Cardiac fibroblast (primary cell): ENCODE data around the gene MRPL21.

Experiments
- DNase-seq, 2 donors: peaks; one replicate each; pipeline versions ENCODE4 v3.0.0 to v3.0.0-alpha.2; 2010; ENCODE audit warnings: low read depth in 2 of 2
- H3K4me3 ChIP-seq, 2 donors: replicated peaks in 1 of 2; 1 replicate in 1 of 2; 2 replicates in 1 of 2; pipeline ENCODE4 v1.5.1; 2011; ENCODE audit warnings: low read depth in 2 of 2, low read length in 2 of 2, mild to moderate bottlenecking in 2 of 2, moderate library complexity in 1 of 2
- TF ChIP-seq, protein P1 (sequence below): IDR thresholded peaks from one replicate; pipeline ENCODE4 v1.5.1; 2011; ENCODE audit warnings: low read depth, mild to moderate bottlenecking, low read length, inconsistent platforms

Gene MRPL21

DNA sequence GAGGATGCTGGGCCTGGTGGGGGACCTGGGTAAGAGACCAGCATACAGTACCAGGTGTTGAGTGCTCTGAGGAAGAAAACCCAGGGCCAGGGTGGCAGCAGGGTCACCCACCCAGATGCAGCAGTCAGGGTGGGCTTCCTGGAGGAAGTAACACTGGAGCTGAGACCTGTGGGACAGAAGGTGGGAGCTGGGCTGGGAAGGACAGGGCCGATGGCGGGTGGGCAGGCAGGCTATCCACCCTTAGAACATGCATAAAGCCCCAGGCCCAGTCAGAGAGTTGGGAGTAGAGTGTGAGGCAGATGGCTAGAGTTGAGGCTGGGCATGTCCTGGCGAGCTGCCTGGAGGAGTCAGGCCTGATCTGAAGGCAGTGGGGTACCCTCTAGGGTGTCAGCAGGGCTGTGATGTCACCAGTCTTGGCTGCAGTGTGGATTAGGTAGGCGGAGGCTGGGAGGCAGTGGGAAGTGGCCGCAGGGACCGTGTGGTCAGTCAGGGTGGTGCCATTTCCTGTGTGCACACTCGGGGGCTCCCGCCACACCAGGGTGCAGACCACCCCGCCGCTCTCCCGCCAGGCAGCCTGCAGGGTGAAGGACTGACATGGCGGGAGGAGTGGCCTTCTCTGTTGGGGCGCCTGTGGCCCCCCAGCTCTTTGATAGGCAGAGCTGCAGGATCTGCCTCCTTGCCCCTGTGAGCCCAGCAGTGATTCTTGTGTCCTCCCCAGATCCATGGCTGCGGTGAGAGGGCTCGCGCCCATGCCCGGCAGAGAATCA, 35.4 kb upstream of the MRPL21 start:
- TF ChIP-seq, protein P1, sequence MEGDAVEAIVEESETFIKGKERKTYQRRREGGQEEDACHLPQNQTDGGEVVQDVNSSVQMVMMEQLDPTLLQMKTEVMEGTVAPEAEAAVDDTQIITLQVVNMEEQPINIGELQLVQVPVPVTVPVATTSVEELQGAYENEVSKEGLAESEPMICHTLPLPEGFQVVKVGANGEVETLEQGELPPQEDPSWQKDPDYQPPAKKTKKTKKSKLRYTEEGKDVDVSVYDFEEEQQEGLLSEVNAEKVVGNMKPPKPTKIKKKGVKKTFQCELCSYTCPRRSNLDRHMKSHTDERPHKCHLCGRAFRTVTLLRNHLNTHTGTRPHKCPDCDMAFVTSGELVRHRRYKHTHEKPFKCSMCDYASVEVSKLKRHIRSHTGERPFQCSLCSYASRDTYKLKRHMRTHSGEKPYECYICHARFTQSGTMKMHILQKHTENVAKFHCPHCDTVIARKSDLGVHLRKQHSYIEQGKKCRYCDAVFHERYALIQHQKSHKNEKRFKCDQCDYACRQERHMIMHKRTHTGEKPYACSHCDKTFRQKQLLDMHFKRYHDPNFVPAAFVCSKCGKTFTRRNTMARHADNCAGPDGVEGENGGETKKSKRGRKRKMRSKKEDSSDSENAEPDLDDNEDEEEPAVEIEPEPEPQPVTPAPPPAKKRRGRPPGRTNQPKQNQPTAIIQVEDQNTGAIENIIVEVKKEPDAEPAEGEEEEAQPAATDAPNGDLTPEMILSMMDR, result no peak
- DNase-seq, result no peak
- H3K4me3 ChIP-seq, result no peak overlapping the region

DNA sequence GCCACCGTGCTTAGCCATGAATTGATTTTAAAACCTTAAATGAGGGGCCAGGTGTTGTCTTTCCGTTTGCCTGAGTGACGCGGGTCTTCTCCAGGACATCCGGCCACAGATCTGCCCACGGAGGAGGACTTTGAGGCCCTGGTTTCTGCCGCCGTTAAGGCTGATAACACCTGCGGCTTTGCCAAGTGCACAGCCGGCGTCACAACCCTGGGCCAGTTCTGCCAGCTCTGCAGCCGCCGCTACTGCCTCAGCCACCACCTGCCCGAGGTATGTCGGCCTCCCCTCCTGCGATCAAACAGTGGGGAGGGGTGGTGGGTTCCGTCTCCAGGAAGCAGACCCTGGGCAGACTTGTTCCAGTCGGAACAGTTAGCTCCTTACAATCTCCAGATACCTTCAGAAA, 34.5 kb upstream of the MRPL21 start:
- no peak overlapping the region for H3K4me3 ChIP-seq
- TF ChIP-seq, protein P1, result no peak
- DNase-seq, result no peak

DNA sequence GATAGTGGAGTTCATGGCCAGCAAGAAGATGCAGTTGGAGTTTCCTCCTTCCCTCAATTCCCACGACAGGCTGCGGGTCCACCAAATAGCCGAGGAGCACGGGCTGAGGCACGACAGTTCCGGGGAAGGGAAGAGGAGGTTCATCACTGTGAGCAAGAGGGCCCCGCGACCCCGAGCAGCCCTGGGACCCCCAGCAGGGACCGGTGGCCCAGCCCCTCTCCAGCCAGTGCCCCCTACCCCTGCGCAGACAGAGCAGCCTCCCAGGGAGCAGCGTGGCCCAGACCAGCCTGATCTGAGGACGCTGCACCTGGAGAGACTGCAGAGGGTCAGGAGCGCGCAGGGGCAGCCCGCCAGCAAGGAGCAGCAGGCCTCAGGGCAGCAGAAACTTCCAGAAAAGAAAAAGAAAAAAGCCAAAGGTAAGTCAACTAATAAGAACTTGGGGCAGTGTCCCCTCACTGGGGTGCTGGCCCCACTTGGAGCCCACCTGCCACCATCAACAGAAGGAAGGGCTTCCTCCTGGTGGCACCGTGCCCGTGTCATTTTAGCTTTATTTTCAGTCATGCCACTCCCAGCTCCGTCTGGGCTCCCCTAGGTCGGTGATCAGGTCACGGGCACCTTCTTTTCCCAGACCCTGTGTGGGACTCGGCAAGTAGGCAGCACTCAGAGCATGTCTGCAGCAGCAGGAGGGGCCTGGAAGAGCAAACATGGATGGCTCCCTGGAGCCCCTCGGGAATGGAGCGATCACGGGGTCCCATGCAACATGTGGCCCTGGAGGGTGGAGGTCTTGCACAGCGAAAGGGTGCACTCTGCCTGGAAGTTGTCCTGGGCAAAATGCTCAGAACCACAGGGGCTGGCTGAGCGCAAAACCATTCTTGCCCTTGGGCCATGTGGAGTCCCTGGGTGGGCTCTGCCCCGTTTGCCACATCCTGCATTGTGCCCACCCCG, 33.3 kb upstream of the MRPL21 start:
- TF ChIP-seq, protein P1, result no peak
- H3K4me3 ChIP-seq, result no peak overlapping the region
- DNase-seq, result no peak

DNA sequence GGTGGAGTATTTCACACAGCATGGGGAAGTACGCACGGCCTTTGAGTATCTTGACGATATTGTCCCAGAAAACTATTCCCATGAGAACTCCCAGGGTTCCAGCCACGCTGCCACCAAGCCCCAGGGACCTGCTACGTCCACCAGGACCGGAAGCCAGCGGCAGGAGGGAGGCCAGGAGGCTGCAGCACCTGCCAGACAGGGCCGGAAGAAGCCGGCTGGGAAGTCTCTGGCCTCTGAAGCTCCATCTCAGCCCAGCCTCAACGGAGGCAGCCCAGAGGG, 32.7 kb upstream of the MRPL21 start:
- no peak for DNase-seq
- no peak overlapping the region for H3K4me3 ChIP-seq
- TF ChIP-seq, protein P1, result no peak

DNA sequence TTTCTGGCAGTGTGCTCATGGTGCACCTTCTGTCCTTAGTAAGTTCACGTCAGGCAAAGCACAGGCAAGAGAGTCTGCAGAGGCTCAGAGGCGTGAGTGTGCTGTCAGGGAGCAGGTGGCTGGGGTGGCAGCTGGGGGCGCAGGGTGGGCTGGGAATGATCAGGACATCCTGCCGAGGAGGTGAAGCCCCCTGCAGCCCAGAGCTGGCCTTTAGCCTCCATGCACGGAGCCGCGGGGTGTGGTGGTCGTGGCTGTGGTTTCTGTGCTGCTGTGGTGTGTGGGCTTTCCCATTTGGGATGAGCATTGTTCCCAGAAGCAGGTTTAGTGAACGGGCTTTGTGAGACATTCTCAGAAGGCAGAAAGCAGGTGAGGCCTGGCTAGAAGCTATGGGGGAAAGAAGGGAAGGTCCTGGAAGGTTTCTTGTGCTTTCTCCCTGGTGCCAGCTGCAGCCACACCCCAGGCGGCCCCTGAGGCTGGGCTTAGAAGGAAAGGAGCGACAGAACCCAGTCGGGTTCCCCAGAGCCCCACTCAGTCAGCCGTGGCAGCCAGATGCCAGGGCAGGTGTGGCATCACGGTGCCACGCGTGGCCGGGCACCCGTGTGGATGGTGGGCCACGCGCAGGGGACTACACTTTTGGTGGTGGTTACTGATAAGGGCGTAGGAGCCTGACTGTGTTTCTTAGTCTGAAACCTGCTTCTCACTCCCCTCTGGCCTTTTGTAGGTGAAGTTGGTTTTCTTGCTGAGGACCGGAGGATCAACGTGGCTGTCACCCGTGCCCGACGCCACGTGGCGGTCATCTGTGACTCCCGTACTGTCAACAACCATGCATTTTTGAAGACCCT, 32.1 kb upstream of the MRPL21 start:
- TF ChIP-seq, protein P1, result no peak
- no peak overlapping the region for H3K4me3 ChIP-seq
- DNase-seq, result no peak

DNA sequence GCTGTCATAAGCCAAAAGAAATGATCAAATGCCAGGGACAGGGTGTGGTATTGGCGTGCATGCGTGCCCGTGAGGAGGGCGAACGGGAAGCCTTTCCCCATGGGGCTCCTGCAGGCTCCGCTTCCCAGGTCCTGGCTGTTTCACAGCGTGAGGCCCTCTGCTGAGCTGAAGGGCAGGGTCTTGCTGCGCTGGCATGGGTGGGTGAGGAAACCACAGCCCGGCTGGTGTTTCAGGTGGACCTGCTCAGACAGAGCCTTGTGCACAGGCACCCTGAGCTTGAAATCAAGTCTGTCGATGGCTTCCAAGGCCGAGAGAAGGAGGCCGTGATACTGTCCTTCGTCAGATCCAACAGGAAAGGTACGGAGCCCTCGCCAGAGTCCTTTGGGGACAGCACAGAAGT, 31.4 kb upstream of the MRPL21 start:
- no peak overlapping the region for H3K4me3 ChIP-seq
- TF ChIP-seq, protein P1, result no peak
- DNase-seq, result no peak
